HL-60 (cell line): ENCODE results near the gene SMARCA4.

Experiments used
- DNase-seq, 2 experiments: peaks; one replicate each; pipeline ENCODE4 v3.0.0-alpha.2; 2010 to 2020; ENCODE audit warnings: low read depth in 1 of 2, low spot score in 1 of 2
- H3K27ac ChIP-seq: fragments of 250-450 bp; sonication (Bioruptor Pico); replicated peaks from 2 replicates; pipeline ENCODE4 v1.5.1; 2020; ENCODE audit warnings: mild to moderate bottlenecking, moderate library complexity
- H3K27me3 ChIP-seq: fragments of 250-450 bp; sonication (Bioruptor Pico); 2 replicates; pipeline ENCODE4 v1.5.1; 2021; ENCODE audit warnings: mild to moderate bottlenecking, moderate library complexity; ENCODE audit not compliant: insufficient read depth, poor library complexity, severe bottlenecking
- H3K4me3 ChIP-seq: replicated peaks from 2 replicates; pipeline ENCODE4 v1.5.1; 2011; ENCODE audit warnings: mild to moderate bottlenecking, control low read depth, low read length; ENCODE audit not compliant: insufficient read depth
- CTCF ChIP-seq: IDR thresholded peaks from one replicate; pipeline ENCODE4 v1.5.1; 2011; ENCODE audit warnings: low read length, control low read depth, inconsistent platforms; ENCODE audit not compliant: insufficient read depth
- GABPA ChIP-seq: IDR thresholded peaks from 2 replicates; pipeline ENCODE4 v1.6.1; 2012; ENCODE audit warnings: low read depth
- POLR2AphosphoS5 ChIP-seq: IDR thresholded peaks from 2 replicates; pipeline ENCODE4 v1.6.1; 2012; ENCODE audit warnings: low read depth
- SPI1 ChIP-seq: IDR thresholded peaks from 2 replicates; pipeline ENCODE4 v1.6.1; 2012; ENCODE audit warnings: low read depth, mild to moderate bottlenecking, borderline replicate concordance
- TF ChIP-seq, protein P1 (sequence below): IDR thresholded peaks from 2 replicates; pipeline ENCODE4 v1.6.1; 2012; ENCODE audit warnings: low read depth; ENCODE audit not compliant: insufficient replicate concordance

SMARCA4 gene

DNA sequence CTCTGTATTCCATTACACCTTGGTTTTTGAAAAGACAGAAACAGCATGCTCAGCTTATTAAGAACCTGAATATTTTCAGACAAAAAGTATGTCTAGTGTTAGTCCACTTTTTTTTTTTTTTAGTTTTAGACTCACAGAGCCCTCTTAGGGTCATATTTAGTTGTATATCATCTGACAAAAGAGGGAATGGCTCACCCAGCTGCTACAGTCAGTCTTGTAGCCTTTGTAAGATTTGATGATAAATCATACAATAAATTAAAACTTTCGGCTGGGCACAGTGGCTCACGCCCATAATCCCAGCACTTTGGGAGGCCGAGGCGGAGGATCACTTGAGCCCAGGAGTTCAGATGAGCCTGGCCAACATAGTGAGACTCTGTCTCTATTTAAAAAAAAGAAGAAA, 84.7 kb downstream of the SMARCA4 start:
- no peak overlapping the region for H3K4me3 ChIP-seq
- H3K27me3 ChIP-seq, result no peaks in the 10 kb centered on the region
- DNase-seq, result no peak
- TF ChIP-seq POLR2AphosphoS5 (no peak), GABPA (no peak), SPI1 (no peak), CTCF (no peak)
- TF ChIP-seq, protein P1, sequence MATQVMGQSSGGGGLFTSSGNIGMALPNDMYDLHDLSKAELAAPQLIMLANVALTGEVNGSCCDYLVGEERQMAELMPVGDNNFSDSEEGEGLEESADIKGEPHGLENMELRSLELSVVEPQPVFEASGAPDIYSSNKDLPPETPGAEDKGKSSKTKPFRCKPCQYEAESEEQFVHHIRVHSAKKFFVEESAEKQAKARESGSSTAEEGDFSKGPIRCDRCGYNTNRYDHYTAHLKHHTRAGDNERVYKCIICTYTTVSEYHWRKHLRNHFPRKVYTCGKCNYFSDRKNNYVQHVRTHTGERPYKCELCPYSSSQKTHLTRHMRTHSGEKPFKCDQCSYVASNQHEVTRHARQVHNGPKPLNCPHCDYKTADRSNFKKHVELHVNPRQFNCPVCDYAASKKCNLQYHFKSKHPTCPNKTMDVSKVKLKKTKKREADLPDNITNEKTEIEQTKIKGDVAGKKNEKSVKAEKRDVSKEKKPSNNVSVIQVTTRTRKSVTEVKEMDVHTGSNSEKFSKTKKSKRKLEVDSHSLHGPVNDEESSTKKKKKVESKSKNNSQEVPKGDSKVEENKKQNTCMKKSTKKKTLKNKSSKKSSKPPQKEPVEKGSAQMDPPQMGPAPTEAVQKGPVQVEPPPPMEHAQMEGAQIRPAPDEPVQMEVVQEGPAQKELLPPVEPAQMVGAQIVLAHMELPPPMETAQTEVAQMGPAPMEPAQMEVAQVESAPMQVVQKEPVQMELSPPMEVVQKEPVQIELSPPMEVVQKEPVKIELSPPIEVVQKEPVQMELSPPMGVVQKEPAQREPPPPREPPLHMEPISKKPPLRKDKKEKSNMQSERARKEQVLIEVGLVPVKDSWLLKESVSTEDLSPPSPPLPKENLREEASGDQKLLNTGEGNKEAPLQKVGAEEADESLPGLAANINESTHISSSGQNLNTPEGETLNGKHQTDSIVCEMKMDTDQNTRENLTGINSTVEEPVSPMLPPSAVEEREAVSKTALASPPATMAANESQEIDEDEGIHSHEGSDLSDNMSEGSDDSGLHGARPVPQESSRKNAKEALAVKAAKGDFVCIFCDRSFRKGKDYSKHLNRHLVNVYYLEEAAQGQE, result no peak
- H3K27ac ChIP-seq, result no peak overlapping the region

DNA sequence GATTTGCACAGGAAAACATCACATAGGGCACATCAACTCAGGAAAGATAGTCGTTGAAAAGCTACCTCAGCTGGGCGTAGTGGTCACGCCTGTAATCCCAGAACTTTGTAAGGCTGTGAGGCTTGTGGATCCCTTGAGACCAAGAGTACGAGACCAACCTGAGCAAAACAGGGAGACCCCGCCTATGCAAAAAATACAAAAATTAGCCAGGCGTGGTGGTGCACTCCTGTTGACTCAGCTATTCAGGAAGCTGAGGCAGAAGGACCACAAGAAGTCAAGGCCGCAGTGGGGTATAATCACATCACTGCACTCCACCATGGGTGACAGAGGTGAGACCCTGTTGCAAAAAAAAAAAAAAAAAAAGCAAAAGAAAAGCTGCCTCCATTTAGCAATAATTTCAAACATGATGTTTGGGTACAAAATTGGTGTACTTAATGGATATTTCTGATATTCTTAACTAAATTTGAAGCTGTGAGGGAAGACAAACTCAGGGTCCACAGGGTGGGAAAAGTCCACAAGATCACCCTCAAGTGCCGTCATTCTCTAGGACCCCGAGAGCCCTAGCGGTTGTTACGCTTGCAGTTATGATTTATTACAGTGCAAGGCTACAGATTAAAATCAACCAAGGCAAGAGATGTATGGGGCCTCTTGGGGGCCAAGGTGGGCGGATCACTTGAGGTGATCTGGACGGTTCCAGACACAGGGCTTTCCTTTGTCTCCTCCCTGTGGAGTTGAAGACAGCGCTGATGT, 86.0 kb downstream of the SMARCA4 start:
- TF ChIP-seq GABPA (no peak), SPI1 (no peak), POLR2AphosphoS5 (no peak), CTCF (no peak)
- TF ChIP-seq, protein P1, result no peak
- no peak for DNase-seq
- Histone ChIP-seq H3K27ac (no peak overlapping the region), H3K4me3 (no peak overlapping the region), H3K27me3 (no peaks in the 10 kb centered on the region)

GRCh38 chr19:11047866-11048265, 87.0 kb downstream of the SMARCA4 start:
- no peak for TF ChIP-seq GABPA
- TF ChIP-seq CTCF, result no peak
- TF ChIP-seq, protein P1, result no peak
- no peak for TF ChIP-seq SPI1
- no peak for TF ChIP-seq POLR2AphosphoS5
- no peak for DNase-seq
- H3K27ac ChIP-seq, result no peak overlapping the region

More at GRCh38 chr19:11047866-11048265, 87.0 kb downstream of the SMARCA4 start:
- Histone ChIP-seq H3K4me3 (no peak overlapping the region), H3K27me3 (no peaks in the 10 kb centered on the region)
